GM12891 (cell line): ENCODE data around the gene NANS.

Experiments
- DNase-seq: peaks from one replicate; pipeline ENCODE4 v3.0.0; 2011; ENCODE audit warnings: low spot score; ENCODE audit not compliant: insufficient read length
- FAIRE-seq: peaks from 2 replicates; lab custom pipeline; 2011; peaks lifted over from hg19 to GRCh38; lab: Jason Lieb, UNC
- PAX5 ChIP-seq: IDR thresholded peaks from 2 replicates; pipeline ENCODE4 v1.6.1; 2011; ENCODE audit warnings: low read length, moderate library complexity, mild to moderate bottlenecking; ENCODE audit not compliant: insufficient read depth, severe bottlenecking
- POLR2A ChIP-seq: IDR thresholded peaks from 2 replicates; pipeline ENCODE4 v1.6.1; 2011; ENCODE audit warnings: low read depth, low read length, control low read depth
- POLR2AphosphoS5 ChIP-seq: IDR thresholded peaks from 2 replicates; pipeline ENCODE4 v1.6.1; 2011; ENCODE audit warnings: low read depth, low read length, control low read depth
- POU2F2 ChIP-seq: IDR thresholded peaks from 2 replicates; pipeline ENCODE4 v1.6.1; 2011; ENCODE audit warnings: low read depth, mild to moderate bottlenecking, control low read depth, low read length, moderate library complexity
- SPI1 ChIP-seq: IDR thresholded peaks from 2 replicates; pipeline ENCODE4 v1.6.1; 2011; ENCODE audit warnings: low read depth, low read length, control low read depth
- TAF1 ChIP-seq: IDR thresholded peaks from 2 replicates; pipeline ENCODE4 v1.6.1; 2011; ENCODE audit warnings: low read depth, low read length, control low read depth

NANS gene

DNA sequence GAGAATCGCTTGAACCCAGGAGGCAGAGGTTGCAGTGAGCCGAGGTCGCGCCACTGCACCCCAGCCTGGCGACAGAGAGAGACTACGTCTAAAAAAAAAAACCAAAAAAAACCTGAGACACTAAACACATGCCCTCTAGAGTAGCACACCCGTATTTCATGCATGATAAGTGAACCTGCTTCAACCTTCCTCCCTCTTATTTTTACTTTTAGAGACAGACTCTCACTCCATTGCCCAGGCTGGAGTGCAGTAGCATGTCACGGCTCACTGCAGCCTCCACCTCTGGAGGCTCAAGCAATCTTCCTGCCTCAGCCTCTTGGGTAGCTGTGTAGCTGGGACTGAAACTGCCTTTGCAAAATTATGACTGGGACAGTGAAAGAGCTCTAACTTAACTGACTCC is 17.6 kb upstream of the NANS start:
- TF ChIP-seq POLR2A = no peak
- TF ChIP-seq POU2F2 = no peak
- no peak for TF ChIP-seq PAX5
- no peak for TF ChIP-seq SPI1
- TF ChIP-seq TAF1 = no peak
- TF ChIP-seq POLR2AphosphoS5 = no peak
- DNase-seq (no peak), FAIRE-seq (peak; percentile 78)

GRCh38 chr9:98039607-98040017 is 16.9 kb upstream of the NANS start:
- no peak for DNase-seq
- FAIRE-seq = peak; percentile 35
- TF ChIP-seq SPI1 (peak; percentile 41), PAX5 (no peak)

DNA sequence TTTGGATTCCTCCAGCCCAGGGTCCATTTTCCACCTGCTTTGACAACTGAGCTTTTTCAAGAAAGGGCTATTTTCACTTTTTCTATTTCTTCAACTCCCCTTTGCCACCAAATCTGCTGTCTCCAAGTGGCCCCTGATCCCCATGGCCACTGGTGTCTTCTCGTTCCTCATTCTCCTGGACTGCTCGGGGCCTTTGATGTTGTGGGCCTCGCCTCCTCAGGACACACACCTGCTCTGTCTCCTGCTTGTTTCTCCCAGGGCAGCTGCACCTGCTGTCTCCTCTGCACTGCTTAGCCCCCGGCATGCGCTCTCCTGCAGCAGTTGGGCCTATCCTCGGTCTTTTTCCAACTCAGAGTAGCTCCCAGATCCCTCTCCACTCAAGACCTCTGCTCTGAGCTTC is 16.3 kb upstream of the NANS start:
- TF ChIP-seq PAX5 = no peak
- no peak for TF ChIP-seq POLR2A
- no peak for TF ChIP-seq POU2F2
- TF ChIP-seq TAF1 = no peak
- no peak for TF ChIP-seq POLR2AphosphoS5
- TF ChIP-seq SPI1 = no peak
- FAIRE-seq (no peak), DNase-seq (no peak)

GRCh38 chr9:98043915-98044314 is 12.6 kb upstream of the NANS start:
- TF ChIP-seq POU2F2 = no peak
- TF ChIP-seq POLR2AphosphoS5 = no peak
- no peak for TF ChIP-seq POLR2A
- no peak for TF ChIP-seq TAF1
- peak; percentile 33; the same call in 1 of the 2 replicates for TF ChIP-seq SPI1
- TF ChIP-seq PAX5 = no peak
- no peak for FAIRE-seq
- DNase-seq = no peak

DNA sequence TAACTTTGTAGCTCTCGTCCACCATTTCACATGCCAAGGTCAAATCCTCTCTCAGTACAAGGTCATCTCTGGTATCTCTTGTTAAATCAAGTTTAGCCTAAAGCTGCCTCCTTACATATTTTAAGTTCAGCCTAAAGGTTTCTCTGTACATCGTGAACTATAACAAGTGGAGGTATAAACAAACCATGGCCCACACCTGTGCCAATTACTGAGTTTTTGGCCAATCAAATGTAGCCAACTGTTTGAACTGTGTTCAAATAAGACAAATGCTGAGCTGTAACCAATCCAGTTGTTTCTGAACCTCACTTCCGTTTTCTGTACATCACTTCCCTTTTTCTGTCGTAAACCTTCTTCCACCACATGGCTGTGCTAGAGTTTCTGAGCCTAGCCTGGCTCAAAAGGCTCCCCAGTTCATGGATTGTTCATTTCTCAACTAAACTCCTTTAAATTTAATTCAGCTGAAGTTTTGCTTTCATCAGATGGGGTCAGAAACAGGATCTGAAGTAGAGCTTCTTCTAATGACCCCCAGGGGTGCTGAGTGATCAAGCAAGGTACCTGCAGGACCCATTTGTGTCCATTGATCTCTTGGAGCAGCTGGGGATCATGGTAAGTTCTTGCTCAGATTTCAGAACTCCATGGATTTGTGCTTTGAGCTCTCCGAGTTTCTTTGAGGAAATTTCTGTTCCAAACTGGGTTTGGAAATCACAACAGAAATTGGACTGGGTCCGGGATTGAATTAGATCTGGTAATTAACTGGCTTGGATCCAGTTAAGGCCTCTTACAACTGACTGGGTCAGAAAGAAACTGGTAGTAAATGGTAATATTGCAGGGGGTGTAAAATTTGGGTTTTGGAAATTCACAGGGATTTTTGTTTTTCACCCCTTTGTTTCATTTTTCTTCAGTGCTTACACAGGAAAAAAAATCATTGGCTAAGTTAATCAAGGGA is 11.0 kb upstream of the NANS start:
- FAIRE-seq (peak; percentile 66), DNase-seq (no peak)
- no peak for TF ChIP-seq PAX5
- TF ChIP-seq SPI1 = peak; percentile 96
- peak; percentile 72; the same call in 1 of the 2 replicates for TF ChIP-seq TAF1
- TF ChIP-seq POLR2A = peak; percentile 67
- peak; percentile 63; the same call in 1 of the 2 replicates for TF ChIP-seq POLR2AphosphoS5
- no peak for TF ChIP-seq POU2F2

DNA sequence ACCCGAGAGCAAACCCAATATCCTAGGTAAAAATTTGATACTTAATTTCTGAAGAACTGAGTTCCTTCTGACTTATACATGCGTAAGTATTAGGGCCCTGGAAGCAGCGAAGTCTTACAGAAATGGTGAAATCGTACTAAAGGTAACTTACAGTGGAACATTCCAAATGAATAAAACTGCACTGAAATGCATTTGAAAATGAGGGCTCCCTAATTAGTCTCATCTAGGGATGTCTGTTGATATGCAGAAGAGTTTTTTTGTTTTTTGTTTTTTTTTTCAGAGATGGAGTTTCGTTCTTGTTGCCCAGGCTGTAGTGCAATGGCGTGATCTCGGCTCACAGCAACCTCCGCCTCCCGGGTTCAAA is 10.4 kb upstream of the NANS start:
- no peak for DNase-seq
- no peak for TF ChIP-seq POU2F2
- no peak for FAIRE-seq

- TF ChIP-seq POLR2A (no peak), PAX5 (no peak), POLR2AphosphoS5 (no peak), POU2F2 (no peak), SPI1 (no peak), TAF1 (no peak)
- no peak for DNase-seq
- FAIRE-seq = no peak
Observed at GRCh38 chr9:98047002-98047401, 9.5 kb upstream of the NANS start.

GRCh38 chr9:98049288-98050072 is 7.1 kb upstream of the NANS start:
- no peak for DNase-seq
- TF ChIP-seq POU2F2 (no peak), SPI1 (no peak), POLR2A (no peak), POLR2AphosphoS5 (no peak), PAX5 (no peak), TAF1 (no peak)
- no peak for FAIRE-seq

- no peak for FAIRE-seq
- DNase-seq = no peak
- TF ChIP-seq POLR2A = no peak
- no peak for TF ChIP-seq POLR2AphosphoS5
- no peak for TF ChIP-seq POU2F2
- no peak for TF ChIP-seq PAX5
- no peak for TF ChIP-seq SPI1
- no peak for TF ChIP-seq TAF1
Observed at GRCh38 chr9:98050351-98050750, 6.2 kb upstream of the NANS start.
